ENCODE data around the gene LAMA2.

Gene LAMA2

DNA sequence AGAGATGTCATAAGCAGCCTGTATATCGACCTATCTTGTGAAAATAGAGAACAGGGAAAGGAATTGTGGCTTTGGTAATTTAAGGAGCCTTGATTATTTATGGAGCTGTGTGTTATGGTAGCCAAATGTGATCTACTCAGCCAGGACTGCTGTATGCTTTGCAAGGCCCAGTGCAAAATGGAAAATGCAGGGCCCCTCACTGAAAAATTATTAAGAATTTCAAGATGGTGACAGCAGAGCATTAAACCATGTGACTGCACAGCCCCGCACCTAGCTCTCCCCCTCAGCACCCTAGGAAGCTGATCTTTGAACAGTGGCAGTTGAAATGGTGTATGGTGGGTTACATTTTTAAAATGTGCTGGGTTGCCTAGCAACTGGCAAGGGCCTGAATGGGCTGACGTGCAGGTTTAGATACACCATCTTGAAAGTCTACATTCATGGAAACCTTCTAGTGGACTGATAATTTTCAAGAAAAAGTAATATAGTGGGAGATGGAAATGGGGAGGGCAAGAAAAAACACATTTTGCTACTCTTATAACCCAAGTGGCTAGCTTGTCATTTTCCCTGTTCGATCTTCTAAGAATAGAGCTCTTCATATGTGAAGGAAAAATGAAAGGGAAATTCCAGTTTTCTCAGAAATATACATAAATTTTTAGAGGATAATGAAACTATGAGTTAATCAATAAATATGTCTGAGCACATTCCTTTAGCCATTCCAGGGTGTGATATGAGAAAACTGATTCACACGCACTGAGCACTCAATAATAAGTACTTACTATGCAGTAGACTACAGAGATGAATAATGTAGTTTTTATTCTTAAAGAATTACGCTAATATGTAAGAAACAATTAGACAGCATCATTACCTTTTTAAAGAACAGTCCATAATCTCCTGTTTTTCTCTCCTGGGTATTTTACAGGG, 619.1 kb downstream of the LAMA2 start:
- DNase-seq: no peak

DNA sequence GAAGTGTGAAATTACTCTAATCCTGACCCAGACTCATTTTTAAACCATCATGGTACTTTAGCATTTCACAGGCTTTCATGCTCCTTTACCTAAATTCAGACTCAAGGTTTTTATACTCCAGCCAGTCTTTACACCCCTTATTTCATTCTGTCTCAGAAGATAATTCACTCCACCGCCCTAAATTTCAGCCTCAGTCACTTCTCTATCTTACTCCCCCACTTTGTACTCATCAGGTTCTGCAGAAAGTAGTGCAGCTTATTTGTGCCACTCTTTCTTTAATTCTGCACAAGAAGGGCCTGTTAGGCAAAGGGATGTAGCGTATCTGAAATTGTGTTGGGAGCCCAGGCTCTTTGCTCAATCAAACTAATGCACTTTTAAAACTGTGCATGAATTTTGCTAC, 621.5 kb downstream of the LAMA2 start:
- no peak for DNase-seq

DNA sequence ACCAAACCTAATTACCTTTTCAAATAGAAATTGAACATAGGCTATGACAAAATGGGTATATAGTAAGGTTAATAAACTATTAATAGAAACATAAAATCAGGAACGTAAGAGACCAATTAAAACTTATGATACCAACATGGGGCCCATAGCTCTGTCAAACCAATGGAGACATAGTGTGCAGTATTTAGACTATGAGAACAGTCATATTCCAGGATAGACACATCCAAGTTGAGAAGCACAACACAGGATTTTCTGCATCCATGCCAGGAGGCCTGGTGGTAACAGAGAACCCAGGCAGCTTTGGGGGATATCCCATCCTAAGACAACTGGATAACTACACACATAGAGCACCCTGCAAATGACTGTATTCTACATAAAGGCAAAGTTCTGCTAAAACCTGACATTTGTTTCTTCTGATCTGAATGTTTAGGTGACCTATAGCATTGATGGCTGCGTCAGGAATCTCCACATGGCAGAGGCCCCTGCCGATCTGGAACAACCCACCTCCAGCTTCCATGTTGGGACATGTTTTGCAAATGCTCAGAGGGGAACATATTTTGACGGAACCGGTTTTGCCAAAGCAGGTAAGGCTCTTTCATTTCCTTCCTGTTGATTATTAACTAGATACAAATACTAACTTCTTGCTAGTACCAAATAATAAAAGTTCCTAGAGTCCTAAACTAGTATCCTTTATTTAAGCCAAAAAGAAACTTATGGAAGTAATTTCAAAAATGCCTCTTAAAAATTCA, 624.3 kb downstream of the LAMA2 start:
- DNase-seq: no peak

DNA sequence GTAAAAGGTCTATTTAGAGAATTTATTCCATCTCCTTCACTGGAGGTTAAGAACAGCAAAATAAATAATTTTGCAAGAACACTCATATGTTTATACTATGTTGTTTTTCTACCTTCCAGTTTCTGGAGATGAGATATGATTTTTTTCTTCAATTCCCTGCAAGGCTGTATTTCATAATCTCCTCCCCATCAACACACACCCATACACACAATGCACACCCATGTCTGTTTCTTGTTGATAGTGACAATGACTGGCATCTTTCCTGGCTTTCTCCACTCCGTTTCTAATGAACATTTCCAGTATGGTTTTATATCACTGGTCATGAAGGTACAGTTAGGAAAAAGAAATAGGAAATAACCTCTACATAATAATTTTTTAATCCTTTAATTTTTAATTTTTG, 624.9 kb downstream of the LAMA2 start:
- DNase-seq: no peak

DNA sequence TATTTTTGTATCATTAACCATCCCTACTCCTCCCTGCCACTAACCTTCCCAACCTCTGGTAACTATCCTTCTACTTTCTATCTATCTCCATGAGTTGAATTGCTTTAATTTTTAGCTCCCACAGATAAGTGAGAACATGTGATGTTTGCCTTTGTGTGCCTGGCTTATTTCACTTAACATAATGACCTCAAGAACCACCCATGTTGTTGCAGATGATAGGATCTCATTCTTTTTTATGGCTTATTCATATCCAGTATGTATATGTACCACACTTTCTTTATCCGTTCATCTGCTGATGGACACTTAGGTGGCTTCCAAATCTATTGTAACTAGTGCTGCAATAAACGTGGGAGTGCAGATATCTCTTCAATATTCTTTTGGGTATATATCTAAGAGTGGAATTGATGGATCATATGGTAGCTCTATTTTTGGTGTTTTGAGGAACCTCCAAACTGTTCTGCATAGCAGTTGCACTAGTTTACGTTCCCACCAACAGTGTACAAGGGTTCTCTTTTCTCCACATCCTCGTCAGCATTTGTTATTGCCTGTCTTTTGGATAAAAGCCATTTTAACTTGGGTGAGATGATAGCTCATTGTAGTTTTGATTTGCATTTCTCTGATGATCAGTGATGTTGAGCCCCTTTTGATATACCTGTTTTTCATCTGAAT, 625.7 kb downstream of the LAMA2 start:
- DNase-seq: no peak

DNA sequence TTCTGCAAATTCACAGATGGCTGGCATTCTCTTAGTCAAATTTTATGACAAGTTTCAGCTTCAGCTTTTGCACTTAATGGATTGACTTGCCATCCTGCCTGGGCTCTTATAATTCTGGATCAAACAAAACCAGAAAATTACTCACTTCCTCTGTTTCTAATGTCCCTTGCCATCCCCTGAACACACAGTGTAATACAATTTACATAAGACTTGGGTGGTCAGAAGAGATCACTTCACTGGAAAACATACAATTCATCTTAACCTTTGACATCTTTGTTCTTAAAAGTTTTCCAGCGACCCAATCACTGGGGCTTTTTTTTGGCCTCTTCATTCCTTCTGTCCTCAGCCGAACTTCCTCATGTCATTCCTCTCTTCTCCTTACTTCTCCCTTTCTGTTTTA, 628.0 kb downstream of the LAMA2 start:
- no peak for DNase-seq

DNA sequence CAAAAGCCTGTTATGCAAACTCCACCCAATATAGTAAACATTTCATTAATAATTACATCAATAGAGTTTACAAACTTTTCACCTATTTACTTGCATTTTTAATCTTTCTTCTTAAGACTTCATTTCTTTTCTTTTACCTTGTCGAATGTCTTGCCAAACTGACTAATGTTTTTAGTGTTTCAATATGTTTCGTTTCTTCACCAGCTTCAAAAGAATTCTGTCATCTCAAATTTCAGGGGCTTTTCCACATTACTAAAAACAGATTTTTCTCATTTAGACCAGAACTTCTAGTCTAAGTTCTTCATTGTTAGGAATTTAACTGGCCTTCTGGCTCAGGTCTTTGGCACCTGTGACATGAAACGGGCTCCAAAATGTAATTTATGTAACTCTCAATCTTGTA, 630.5 kb downstream of the LAMA2 start:
- DNase-seq: no peak

DNA sequence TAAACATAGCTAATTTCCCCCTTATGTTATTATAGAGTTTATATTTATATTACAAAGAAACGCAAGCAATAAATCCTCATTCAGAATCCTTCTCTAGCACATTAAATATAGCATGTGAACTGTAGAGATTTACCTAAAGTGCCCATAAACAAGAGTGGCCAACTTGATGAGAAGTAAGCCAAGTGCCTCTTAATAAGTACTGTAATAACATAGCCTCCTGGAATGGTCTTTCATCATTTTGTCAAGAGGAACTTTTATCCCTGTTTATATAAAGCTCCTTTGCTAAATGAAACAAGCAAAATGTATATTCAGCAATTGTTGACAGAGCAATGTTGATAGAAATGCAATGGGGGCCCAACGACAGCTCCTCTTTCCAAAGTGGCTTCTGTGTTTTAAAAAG, 632.1 kb downstream of the LAMA2 start:
- DNase-seq: no peak

DNA sequence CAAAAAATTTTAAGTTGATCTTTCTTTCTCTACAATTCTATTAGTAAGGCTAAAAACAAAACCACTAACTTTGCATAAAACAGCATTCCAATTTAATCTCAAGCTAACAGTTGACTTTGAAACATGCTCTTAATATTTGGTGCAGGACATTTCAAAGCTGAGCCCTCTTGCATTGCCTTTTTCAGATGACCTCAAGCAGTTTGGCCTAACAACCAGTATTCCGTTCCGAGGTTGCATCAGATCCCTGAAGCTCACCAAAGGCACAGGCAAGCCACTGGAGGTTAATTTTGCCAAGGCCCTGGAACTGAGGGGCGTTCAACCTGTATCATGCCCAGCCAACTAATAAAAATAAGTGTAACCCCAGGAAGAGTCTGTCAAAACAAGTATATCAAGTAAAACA, 633.1 kb downstream of the LAMA2 start:
- no peak for DNase-seq

DNA sequence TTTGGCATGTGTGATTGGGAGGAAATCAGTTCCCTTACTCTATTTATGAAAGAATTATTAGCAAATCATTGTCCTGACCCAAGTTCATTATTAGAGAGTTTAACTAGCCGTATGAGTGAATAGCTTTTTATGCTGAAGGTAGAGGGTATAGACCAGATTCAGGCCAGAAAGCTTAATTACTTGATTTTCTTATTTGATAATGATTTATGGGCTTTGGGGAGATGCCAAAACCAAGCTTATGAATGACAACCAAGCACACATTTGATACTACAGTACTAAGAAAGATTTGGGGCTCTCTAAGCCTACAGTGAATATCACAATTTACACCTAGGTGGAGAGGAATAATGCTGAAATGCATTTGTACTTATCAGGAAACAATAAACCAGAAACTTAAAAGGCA, 633.8 kb downstream of the LAMA2 start:
- no peak for DNase-seq

DNA sequence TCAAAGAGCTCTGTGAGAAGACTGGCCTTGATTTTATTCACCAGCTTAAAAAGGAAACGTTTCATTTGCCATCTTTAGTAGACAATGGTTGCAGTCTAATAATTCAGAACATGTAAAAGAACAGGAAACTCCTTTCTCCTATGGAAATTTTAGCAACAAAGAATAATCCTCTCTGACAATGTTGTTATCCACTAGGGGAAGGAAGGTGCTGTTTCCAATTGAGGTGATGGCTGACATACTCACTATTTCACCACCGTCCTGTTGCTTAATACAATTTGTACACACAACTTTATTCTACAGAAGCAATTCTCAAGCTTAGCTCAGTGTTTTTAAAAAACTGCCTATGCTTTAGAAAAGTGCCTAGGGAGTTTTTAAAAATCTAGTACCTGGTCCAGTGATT, 634.4 kb downstream of the LAMA2 start:
- DNase-seq: no peak

DNA sequence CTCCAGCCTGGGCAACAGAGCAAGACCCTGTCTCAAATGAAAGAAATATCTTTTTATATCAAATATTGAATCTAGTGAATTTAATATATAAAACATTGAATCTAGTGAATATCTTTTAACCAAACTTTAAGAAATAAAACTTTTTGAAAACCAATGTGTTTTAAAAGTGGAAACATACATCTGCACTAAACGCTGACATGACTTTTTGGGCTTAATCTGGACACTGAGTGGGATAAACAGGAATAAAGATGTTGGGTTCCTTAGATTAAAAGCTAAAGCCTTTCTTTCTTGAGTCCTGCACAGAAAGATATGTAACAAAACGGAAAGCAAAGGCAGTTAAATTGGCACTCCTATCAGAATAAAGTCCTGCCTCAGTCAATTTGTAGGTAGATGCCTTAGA, 636.8 kb downstream of the LAMA2 start:
- no peak for DNase-seq

DNA sequence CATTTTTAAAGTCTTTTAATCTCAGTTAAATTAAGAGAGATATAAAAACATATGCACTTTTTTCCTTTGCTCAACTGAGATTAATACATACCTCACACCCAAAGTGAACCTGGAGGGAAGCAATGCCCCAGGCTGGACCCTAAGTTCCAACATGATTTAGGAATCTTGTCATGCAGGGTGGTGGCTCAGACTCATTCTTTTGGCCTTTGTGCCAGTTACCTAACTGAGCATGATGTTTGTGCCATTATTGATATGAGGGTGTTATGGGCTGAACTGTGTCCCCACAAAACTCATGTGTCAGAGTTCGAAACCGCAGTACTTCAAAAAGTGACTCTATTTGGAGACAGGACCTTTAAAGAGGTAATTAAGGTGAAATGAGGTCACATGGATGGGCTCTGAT, 639.0 kb downstream of the LAMA2 start:
- DNase-seq: no peak

DNA sequence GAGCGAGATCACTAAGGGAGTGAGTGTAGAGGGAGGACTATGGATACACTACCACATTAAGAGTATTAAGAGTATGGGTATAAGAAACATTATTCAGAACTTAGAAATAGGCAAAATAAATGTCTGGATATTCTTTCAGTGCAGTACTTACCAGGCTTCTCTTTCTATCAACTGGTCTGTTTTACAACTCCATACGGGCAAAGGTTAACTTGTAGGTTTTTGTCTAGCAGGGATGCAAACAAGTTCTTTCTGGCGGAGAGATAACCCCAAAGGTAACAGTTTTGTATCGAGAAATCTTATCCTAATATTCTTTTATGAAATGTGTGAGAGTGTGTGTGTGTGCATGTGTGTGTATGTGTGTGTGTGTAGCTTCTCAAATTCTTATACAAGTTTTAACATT, 640.9 kb downstream of the LAMA2 start:
- DNase-seq: no peak

DNA sequence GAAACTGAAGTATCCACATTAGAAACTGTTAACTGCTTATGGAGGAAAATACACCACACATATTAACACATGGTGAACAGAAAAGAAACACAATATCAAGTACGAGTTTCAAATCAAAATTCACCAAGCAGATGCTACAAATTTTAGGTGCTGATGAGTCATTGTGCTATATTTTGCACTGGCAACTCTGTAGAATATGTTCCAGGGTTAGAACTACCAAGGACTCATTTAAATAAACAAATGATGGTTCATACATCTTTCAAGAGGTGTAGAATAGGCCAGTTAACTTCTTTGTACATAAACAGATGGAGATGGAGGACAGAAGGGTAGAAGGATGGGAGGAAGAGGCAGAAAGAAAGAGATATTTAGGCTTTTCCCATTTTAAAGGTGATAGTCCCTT, 642.1 kb downstream of the LAMA2 start:
- no peak for DNase-seq

DNA sequence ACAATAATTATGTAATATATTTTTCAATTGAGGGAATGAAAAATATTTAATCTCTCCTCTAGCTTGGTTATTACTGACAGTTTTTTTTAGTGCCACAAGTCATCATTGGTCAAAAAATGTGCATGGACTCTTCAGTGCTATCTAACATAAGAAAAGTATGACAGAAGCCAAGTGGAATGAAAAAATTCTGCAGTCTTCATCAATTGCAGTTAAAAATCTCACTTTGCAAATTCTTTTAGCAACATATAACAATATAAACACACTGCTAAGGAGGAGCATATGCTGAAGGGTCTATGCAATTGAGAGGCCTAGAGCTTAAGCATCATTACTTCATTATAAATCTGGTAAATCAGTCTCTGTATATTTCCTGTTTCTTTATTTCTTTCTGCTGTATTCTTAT, 652.0 kb downstream of the LAMA2 start:
- DNase-seq: no peak

DNA sequence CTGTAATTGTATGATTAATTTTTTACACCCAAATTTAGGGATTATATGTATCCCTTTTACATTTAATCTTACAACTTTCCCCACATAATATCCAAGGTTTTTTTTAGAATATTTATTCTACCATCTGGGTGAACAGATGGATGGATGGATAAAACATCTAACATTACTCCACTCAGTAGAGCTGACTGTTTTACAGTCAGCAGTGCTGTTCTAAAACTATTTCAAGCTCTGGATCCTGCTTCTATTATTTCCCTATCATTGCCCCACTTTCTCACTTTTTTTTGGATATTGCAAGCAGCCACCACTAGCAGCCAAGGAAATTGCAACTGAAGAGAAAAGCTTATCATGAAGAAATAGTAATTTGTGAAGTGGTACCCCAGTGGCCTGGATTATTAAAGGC, 653.3 kb downstream of the LAMA2 start:
- peak; percentile 44 for DNase-seq

DNA sequence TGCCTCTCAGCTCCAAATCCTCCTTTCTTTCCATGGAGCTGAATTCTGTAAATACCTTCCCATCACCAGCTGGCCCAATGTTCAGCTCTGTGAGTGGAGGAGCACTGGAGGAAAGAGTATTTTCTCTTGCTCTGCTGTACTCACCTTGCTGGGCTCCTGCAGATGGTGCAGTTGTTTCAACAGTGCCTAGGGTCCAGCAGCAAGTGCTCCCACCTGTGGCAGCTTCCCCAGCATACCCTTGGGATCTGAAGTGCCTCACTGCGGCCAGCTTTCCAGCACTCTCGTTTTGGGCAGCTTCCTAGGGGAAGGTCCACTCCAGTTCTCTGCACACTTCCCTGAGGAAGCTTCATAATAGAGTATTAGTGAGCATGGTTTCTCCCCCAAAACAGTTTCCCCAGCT, 656.1 kb downstream of the LAMA2 start:
- DNase-seq: no peak

DNA sequence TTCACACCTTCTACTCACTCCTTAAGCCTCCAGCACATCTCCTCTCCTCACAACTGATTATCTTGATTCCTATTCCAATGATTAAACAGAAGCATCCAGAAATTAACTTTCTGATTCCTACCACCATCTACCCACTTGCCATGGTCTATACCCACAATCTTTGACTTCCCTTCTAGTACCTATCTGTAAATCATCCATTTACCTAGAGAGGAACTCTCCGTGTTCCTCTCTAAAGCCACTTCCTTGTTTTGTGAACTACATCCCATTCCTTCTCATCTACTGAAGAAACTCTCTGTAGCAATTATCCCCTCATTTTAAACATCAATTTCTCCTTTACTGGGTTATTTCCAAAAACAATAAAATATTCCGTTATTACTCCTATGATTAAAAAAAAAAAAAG, 659.8 kb downstream of the LAMA2 start:
- no peak for DNase-seq

DNA sequence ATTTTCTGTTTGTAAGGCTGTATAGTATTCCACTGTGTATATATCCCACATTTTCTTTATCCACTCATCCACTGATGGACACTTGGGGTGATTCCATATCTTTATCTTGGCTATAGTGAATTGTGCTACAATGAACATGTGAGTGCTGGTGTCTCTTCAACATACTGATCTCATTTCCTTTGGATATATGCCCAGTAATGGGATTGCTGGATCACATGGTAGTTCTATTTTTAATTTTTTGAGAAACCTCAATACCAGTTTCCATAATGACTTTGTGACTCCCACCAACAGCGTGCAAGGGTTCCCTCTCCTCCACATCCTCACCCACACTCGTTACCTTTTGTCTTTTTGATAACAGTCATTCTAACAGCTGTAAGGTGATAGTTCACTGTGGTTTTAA, 661.0 kb downstream of the LAMA2 start:
- no peak for DNase-seq

DNA sequence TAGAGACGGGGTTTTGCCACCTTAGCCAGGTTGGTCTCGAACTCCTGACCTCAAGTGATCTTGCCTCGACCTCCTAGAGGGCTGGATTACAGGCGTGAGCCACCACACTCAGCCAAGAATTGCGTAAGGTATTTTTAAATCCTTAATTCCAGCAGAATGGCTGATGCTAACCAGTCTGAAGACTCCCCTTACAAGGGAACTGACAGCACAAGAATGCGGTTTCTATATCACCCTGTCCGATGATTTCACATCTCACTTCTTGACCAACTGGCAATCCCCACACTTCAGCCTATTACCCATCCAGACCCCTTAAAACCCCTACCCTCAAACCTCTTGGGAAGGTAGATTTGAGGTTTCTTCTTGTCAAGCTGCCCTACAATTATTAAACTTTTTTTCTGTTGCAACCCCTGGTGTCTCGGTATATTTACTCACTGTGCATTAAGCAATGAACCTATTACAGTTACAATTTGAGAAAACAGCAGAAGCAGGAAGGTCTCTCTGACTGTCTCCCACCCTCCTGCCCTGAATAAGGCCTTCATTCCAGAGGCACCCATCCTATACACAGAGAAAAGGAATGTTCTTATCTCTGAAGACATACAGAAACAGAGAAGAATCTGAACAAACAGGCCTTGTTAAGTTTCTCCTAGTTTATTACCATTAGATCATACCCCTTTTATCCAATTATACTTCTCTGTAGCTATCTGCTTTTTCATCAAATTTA, 662.1 kb downstream of the LAMA2 start:
- no peak for DNase-seq

DNA sequence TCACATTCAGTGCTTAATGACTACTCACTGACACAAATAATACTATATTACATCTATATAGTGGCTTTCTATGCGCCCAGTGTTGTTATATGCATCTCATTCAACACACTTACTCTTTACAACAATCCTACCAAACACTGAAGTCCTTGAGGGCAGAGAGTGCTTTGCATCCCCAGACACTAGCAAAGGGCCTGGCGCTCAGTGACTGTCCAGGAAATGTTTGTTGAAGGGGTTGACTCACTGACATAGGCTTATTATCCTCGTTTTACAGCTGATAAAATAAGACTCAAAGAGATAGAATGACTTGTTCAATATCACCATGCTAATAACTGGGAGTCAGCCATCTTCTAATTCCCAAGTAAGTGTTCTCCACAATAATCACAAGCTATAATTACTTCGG, 663.8 kb downstream of the LAMA2 start:
- no peak for DNase-seq

DNA sequence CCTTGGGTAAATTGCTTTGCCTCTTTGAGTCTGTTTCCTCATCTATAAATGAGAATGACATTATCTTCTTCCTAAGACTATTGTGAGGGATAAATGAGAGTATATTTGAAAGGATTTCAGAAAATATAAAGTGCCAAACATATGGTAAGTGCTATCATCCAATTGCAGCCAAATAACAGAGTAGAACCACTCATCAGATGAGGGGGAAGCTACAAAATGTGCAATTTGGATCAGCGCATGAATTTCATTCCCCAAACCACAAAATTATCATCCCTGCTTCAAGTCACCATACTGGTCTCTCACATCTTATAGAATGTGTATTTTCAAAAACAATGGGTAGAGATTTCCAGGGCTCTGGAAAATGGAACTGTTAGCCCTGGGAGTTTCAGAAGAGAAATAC, 668.5 kb downstream of the LAMA2 start:
- no peak for DNase-seq
